K562 (cell line): ENCODE results near the gene RETREG1.

Experiments used
- CBX2 ChIP-seq: fragments of 200-600 bp; sonication (generic); IDR thresholded peaks from one replicate; pipeline ENCODE4 v1.6.1; 2012; ENCODE audit warnings: mild to moderate bottlenecking, low read length, inconsistent platforms; ENCODE audit not compliant: insufficient read depth, poor library complexity, severe bottlenecking
- EP300 ChIP-seq: IDR thresholded peaks from 2 replicates; pipeline ENCODE4 v1.6.1; 2012; ENCODE audit warnings: low read length, improper control_type of control experiment
- EZH2 ChIP-seq: IDR thresholded peaks from 2 replicates; pipeline ENCODE4 v1.6.1; 2012; ENCODE audit warnings: low read depth, mild to moderate bottlenecking, inconsistent platforms, low read length, borderline replicate concordance
- GABPA ChIP-seq: fragments of 200-800 bp; sonication (Bioruptor generic); conservative IDR thresholded peaks from 2 replicates; pipeline ENCODE4 v1.6.1; 2016; ENCODE audit warnings: low read depth, missing genetic modification characterization, missing compliant biosample characterization
- HMG20A ChIP-seq: fragments of 450-650 bp; formaldehyde crosslinking; conservative IDR thresholded peaks from 2 replicates; pipeline ENCODE4 v1.4.0; 2020; ENCODE audit warnings: mild to moderate bottlenecking, mixed read lengths
- KLF1 ChIP-seq: fragments of 450-650 bp; IDR thresholded peaks from 2 replicates; pipeline ENCODE4 v1.6.1; 2016; ENCODE audit warnings: missing genetic modification characterization, missing compliant biosample characterization
- NFRKB ChIP-seq: fragments of 450-650 bp; IDR thresholded peaks from 2 replicates; pipeline ENCODE4 v1.6.1; 2016; ENCODE audit warnings: low read depth
- POLR2A ChIP-seq: fragments of 450-650 bp; conservative IDR thresholded peaks from 2 replicates; pipeline ENCODE4 v1.6.1; 2016
- SETDB1 ChIP-seq: IDR thresholded peaks from one replicate; pipeline ENCODE4 v1.6.1; 2012; ENCODE audit warnings: low read length, control low read depth, inconsistent platforms
- TCF7 ChIP-seq: sonication (generic); IDR thresholded peaks from 2 replicates; pipeline ENCODE4 v1.6.1; 2016; ENCODE audit warnings: antibody characterized with exemption, borderline replicate concordance
- TF ChIP-seq, protein P1 (sequence below), 3 experiments: IDR thresholded peaks in 2 of 3; conservative IDR thresholded peaks in 1 of 3; 2 replicates each; pipeline ENCODE4 v1.5.1; 2011 to 2012; ENCODE audit warnings: low read length in 3 of 3, mild to moderate bottlenecking in 3 of 3, control low read depth in 2 of 3, improper control_type of control experiment in 1 of 3, inconsistent platforms in 1 of 3, low read depth in 1 of 3, mixed read lengths in 1 of 3, moderate library complexity in 1 of 3; ENCODE audit not compliant: insufficient read depth in 2 of 3
- TF ChIP-seq, protein P2 (sequence below): sonication (generic); formaldehyde crosslinking; IDR thresholded peaks from 2 replicates; pipeline ENCODE4 v1.8.1; 2023; ENCODE audit warnings: mild to moderate bottlenecking, missing genetic modification reagents
- TF ChIP-seq, protein P3 (sequence below): fragments of 450-650 bp; IDR thresholded peaks from 2 replicates; pipeline ENCODE4 v1.6.1; 2016; ENCODE audit warnings: antibody characterized with exemption
- TF ChIP-seq, protein P4 (sequence below): fragments of 450-650 bp; IDR thresholded peaks from 2 replicates; pipeline ENCODE4 v1.7.1; 2018; ENCODE audit warnings: mild to moderate bottlenecking, low read depth; ENCODE audit not compliant: partially characterized antibody

DNA sequence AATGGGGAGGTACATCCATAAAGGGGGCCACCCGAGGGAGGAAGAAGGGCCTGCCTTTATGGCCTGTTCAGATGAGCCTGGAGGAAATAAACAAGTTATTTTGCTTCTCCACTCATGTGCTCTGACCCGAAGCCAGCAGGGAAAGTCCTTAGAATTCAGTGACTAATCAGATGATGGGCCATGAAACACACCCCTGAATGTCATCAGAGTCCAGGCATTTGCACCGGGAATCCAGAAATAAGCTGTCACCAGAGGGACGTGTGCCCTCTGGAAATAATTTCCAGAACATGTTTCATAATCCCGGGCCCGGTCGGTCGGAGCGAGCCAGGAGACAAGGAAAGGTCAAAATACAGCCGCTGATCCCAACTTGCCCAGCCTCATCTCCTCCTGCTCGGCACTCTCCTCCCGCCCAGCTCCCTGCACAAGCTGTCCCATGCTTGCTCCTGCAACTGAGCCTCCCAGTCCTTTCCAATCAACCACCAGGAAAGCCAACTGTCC lies 77.6 kb downstream of the RETREG1 start:
- TF ChIP-seq CBX2 (no peak), GABPA (no peak), EP300 (no peak), EZH2 (no peak), SETDB1 (no peak), HMG20A (CRISPR knock-in tag) (no peak), NFRKB (no peak), KLF1 (no peak), POLR2A (no peak), TCF7 (no peak)
- TF ChIP-seq, protein P1, sequence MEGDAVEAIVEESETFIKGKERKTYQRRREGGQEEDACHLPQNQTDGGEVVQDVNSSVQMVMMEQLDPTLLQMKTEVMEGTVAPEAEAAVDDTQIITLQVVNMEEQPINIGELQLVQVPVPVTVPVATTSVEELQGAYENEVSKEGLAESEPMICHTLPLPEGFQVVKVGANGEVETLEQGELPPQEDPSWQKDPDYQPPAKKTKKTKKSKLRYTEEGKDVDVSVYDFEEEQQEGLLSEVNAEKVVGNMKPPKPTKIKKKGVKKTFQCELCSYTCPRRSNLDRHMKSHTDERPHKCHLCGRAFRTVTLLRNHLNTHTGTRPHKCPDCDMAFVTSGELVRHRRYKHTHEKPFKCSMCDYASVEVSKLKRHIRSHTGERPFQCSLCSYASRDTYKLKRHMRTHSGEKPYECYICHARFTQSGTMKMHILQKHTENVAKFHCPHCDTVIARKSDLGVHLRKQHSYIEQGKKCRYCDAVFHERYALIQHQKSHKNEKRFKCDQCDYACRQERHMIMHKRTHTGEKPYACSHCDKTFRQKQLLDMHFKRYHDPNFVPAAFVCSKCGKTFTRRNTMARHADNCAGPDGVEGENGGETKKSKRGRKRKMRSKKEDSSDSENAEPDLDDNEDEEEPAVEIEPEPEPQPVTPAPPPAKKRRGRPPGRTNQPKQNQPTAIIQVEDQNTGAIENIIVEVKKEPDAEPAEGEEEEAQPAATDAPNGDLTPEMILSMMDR (IDR thresholded peaks at IDR 0.05 in 2 of 3, conservative IDR thresholded peaks at IDR 0.05 in 1 of 3; ENCODE audit: insufficient read depth in 2 of 3, low read depth in 1 of 3, low read length in 3 of 3), result no peak
- TF ChIP-seq, protein P2, sequence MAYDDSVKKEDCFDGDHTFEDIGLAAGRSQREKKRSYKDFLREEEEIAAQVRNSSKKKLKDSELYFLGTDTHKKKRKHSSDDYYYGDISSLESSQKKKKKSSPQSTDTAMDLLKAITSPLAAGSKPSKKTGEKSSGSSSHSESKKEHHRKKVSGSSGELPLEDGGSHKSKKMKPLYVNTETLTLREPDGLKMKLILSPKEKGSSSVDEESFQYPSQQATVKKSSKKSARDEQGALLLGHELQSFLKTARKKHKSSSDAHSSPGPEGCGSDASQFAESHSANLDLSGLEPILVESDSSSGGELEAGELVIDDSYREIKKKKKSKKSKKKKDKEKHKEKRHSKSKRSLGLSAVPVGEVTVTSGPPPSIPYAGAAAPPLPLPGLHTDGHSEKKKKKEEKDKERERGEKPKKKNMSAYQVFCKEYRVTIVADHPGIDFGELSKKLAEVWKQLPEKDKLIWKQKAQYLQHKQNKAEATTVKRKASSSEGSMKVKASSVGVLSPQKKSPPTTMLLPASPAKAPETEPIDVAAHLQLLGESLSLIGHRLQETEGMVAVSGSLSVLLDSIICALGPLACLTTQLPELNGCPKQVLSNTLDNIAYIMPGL (CRISPR knock-in tag), result no peak
- TF ChIP-seq, protein P3, sequence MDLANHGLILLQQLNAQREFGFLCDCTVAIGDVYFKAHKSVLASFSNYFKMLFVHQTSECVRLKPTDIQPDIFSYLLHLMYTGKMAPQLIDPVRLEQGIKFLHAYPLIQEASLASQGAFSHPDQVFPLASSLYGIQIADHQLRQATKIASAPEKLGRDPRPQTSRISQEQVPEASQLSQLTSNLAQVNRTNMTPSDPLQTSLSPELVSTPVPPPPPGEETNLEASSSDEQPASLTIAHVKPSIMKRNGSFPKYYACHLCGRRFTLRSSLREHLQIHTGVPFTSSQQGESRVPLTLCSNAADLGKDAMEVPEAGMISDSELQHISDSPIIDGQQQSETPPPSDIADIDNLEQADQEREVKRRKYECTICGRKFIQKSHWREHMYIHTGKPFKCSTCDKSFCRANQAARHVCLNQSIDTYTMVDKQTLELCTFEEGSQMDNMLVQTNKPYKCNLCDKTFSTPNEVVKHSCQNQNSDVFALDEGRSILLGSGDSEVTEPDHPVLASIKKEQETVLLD, result no peak
- TF ChIP-seq, protein P4, sequence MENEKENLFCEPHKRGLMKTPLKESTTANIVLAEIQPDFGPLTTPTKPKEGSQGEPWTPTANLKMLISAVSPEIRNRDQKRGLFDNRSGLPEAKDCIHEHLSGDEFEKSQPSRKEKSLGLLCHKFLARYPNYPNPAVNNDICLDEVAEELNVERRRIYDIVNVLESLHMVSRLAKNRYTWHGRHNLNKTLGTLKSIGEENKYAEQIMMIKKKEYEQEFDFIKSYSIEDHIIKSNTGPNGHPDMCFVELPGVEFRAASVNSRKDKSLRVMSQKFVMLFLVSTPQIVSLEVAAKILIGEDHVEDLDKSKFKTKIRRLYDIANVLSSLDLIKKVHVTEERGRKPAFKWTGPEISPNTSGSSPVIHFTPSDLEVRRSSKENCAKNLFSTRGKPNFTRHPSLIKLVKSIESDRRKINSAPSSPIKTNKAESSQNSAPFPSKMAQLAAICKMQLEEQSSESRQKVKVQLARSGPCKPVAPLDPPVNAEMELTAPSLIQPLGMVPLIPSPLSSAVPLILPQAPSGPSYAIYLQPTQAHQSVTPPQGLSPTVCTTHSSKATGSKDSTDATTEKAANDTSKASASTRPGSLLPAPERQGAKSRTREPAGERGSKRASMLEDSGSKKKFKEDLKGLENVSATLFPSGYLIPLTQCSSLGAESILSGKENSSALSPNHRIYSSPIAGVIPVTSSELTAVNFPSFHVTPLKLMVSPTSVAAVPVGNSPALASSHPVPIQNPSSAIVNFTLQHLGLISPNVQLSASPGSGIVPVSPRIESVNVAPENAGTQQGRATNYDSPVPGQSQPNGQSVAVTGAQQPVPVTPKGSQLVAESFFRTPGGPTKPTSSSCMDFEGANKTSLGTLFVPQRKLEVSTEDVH, result no peak
